IMR-90 (cell line): Measurements from ENCODE around the gene MKS1. TPM values are rescaled to one million over a fixed set of nuclear protein-coding genes. Genes with fewer than 3 reads are reported as not detected.

Experiments used
- ATAC-seq: fragments of 200-7000 bp; cut with Tn5 transposase; 2 replicates; pipeline ENCODE4 v1.9.1; 2020; ENCODE audit warnings: low read depth, mild to moderate bottlenecking, moderate library complexity
- BruUV-seq: library from RNA; stranded (reverse); fragments of 400-500 nt; replicated peaks from 2 replicates; lab custom pipeline; 2021; lab: Mats Ljungman, UMichigan
- CTCF ChIA-PET: fragments of 300-600 bp; formaldehyde crosslinking; extraction: SDS; loops from one replicate; lab custom pipeline; 2021; ENCODE audit warnings: antibody characterized with exemption; lab: Yijun Ruan, JAX
- POLR2A ChIA-PET: fragments of 300-600 bp; sonication (Branson Sonifier 250); formaldehyde crosslinking; loops from one replicate; lab custom pipeline; 2022; ENCODE audit warnings: antibody characterized with exemption; ENCODE audit not compliant: unreplicated experiment; lab: Charles Lee
- DNase-seq: peaks from one replicate; pipeline ENCODE4 v3.0.0; 2013
- H2AFZ ChIP-seq: replicated peaks from 2 replicates; pipeline ENCODE3; 2013; ENCODE audit warnings: low read length, mild to moderate bottlenecking; ENCODE audit not compliant: poor library complexity
- H2AK5ac ChIP-seq: 2 replicates; pipeline ENCODE4 v1.6.1; 2013; ENCODE audit warnings: low read depth, low read length, inconsistent platforms
- H2AK9ac ChIP-seq: replicated peaks from 2 replicates; pipeline ENCODE3; 2013; ENCODE audit warnings: mild to moderate bottlenecking, low read depth, low read length, moderate library complexity; ENCODE audit not compliant: poor library complexity
- H2BK120ac ChIP-seq: 2 replicates; pipeline ENCODE4 v1.6.1; 2013; ENCODE audit warnings: low read depth, low read length, inconsistent platforms
- H2BK15ac ChIP-seq: 3 replicates; pipeline ENCODE4 v1.6.1; 2013; ENCODE audit warnings: low read depth, low read length, inconsistent platforms
- H2BK20ac ChIP-seq: 2 replicates; pipeline ENCODE4 v1.6.1; 2013; ENCODE audit warnings: low read depth, mild to moderate bottlenecking, inconsistent platforms, low read length, moderate library complexity
- H2BK5ac ChIP-seq: 2 replicates; pipeline ENCODE4 v1.6.1; 2013; ENCODE audit warnings: mild to moderate bottlenecking, low read depth, low read length, inconsistent platforms; ENCODE audit not compliant: poor library complexity, severe bottlenecking
- H3K14ac ChIP-seq: replicated peaks from 2 replicates; pipeline ENCODE4 v1.6.1; 2013; ENCODE audit warnings: low read depth, low read length, inconsistent platforms
- H3K18ac ChIP-seq: 2 replicates; pipeline ENCODE4 v1.6.1; 2013; ENCODE audit warnings: low read depth, low read length, control low read depth
- H3K23ac ChIP-seq: 2 replicates; pipeline ENCODE4 v1.6.1; 2013; ENCODE audit warnings: low read depth, low read length, inconsistent platforms
- H3K27ac ChIP-seq: 2 replicates; pipeline ENCODE4 v1.5.1; 2013; ENCODE audit warnings: mild to moderate bottlenecking, control low read depth, low read length; ENCODE audit not compliant: insufficient read depth
- H3K27me3 ChIP-seq: 2 replicates; pipeline ENCODE4 v1.6.1; 2013; ENCODE audit warnings: low read length; ENCODE audit not compliant: control insufficient read depth, insufficient read depth
- H3K36me3 ChIP-seq: 2 replicates; pipeline ENCODE4 v1.6.1; 2013; ENCODE audit warnings: low read length, mixed read lengths; ENCODE audit not compliant: control insufficient read depth, insufficient read depth
- H3K4ac ChIP-seq: 2 replicates; pipeline ENCODE4 v1.6.1; 2013; ENCODE audit warnings: low read depth, low read length, inconsistent platforms
- H3K4me1 ChIP-seq: 2 replicates; pipeline ENCODE4 v1.6.1; 2013; ENCODE audit warnings: low read length, mixed read lengths; ENCODE audit not compliant: control insufficient read depth, insufficient read depth
- H3K4me2 ChIP-seq: 2 replicates; pipeline ENCODE4 v1.6.1; 2013; ENCODE audit warnings: low read depth, mild to moderate bottlenecking, control low read depth, low read length, moderate library complexity
- H3K4me3 ChIP-seq: 2 replicates; pipeline ENCODE4 v1.5.1; 2013; ENCODE audit warnings: low read depth, mild to moderate bottlenecking, control low read depth, low read length, moderate library complexity; ENCODE audit not compliant: insufficient read depth
- H3K56ac ChIP-seq: 2 replicates; pipeline ENCODE4 v1.6.1; 2013; ENCODE audit warnings: low read length, inconsistent platforms; ENCODE audit not compliant: insufficient read depth; ENCODE audit errors: extremely low read depth
- H3K79me1 ChIP-seq, 2 experiments: 2 replicates each; pipeline ENCODE4 v1.6.1; 2013; ENCODE audit warnings: low read length in 2 of 2, inconsistent platforms in 1 of 2, low read depth in 1 of 2
- H3K9ac ChIP-seq: 2 replicates; pipeline ENCODE4 v1.6.1; 2013; ENCODE audit warnings: low read depth, low read length, control low read depth
- H3K9me1 ChIP-seq: 2 replicates; pipeline ENCODE4 v1.6.1; 2013; ENCODE audit warnings: low read length, inconsistent platforms; ENCODE audit not compliant: insufficient read depth
- H3K9me3 ChIP-seq: 2 replicates; pipeline ENCODE4 v1.6.1; 2013; ENCODE audit warnings: low read length; ENCODE audit not compliant: control insufficient read depth, insufficient read depth
- H4K20me1 ChIP-seq: 2 replicates; pipeline ENCODE4 v1.6.1; 2013; ENCODE audit warnings: low read length, inconsistent platforms; ENCODE audit not compliant: insufficient read depth
- H4K5ac ChIP-seq: 2 replicates; pipeline ENCODE4 v1.6.1; 2013; ENCODE audit warnings: mild to moderate bottlenecking, low read depth, low read length, control low read depth
- H4K8ac ChIP-seq, 2 experiments: 2 replicates each; pipeline ENCODE4 v1.6.1; 2013; ENCODE audit warnings: low read depth in 2 of 2, low read length in 2 of 2, control low read depth in 1 of 2, inconsistent platforms in 1 of 2
- H4K91ac ChIP-seq: 2 replicates; pipeline ENCODE4 v1.6.1; 2013; ENCODE audit warnings: low read depth, low read length, inconsistent platforms; ENCODE audit not compliant: insufficient read depth
- BHLHE40 ChIP-seq: fragments of 150-350 bp; IDR thresholded peaks from 2 replicates; pipeline ENCODE4 v1.6.1; 2016; ENCODE audit warnings: mild to moderate bottlenecking, low read depth, low read length
- CEBPB ChIP-seq: IDR thresholded peaks from 2 replicates; pipeline ENCODE4 v1.6.1; 2012; ENCODE audit warnings: low read depth, low read length, improper control_type of control experiment
- CHD1 ChIP-seq: IDR thresholded peaks from 2 replicates; pipeline ENCODE4 v1.6.1; 2012; ENCODE audit warnings: low read depth, low read length, improper control_type of control experiment
- FOS ChIP-seq: fragments of 150-350 bp; IDR thresholded peaks from 2 replicates; pipeline ENCODE4 v1.6.1; 2016; ENCODE audit warnings: low read depth, low read length
- MAFK ChIP-seq: IDR thresholded peaks from 2 replicates; pipeline ENCODE4 v1.6.1; 2012; ENCODE audit warnings: low read depth, low read length, improper control_type of control experiment
- MAZ ChIP-seq: IDR thresholded peaks from 2 replicates; pipeline ENCODE4 v1.6.1; 2012; ENCODE audit warnings: low read depth, mild to moderate bottlenecking, low read length, improper control_type of control experiment, moderate library complexity, borderline replicate concordance
- MXI1 ChIP-seq: IDR thresholded peaks from 2 replicates; pipeline ENCODE4 v1.6.1; 2012; ENCODE audit warnings: low read depth, mild to moderate bottlenecking, low read length, moderate library complexity, borderline replicate concordance
- NFE2L2 ChIP-seq: fragments of 150-350 bp; IDR thresholded peaks from 2 replicates; pipeline ENCODE4 v1.6.1; 2016; ENCODE audit warnings: low read depth, mild to moderate bottlenecking, low read length
- POLR2A ChIP-seq: IDR thresholded peaks from 2 replicates; pipeline ENCODE4 v1.6.1; 2012; ENCODE audit warnings: mild to moderate bottlenecking, low read depth, low read length
- RAD21 ChIP-seq: IDR thresholded peaks from 2 replicates; pipeline ENCODE4 v1.6.1; 2012; ENCODE audit warnings: low read length, improper control_type of control experiment
- RCOR1 ChIP-seq: IDR thresholded peaks from 2 replicates; pipeline ENCODE4 v1.6.1; 2012; ENCODE audit warnings: mild to moderate bottlenecking, low read length, improper control_type of control experiment; ENCODE audit not compliant: insufficient replicate concordance
- RFX5 ChIP-seq: IDR thresholded peaks from 2 replicates; pipeline ENCODE4 v1.8.0; 2012; ENCODE audit warnings: low read depth, mild to moderate bottlenecking, low read length, moderate library complexity
- SMC3 ChIP-seq: fragments of 150-350 bp; IDR thresholded peaks from 2 replicates; pipeline ENCODE4 v1.6.1; 2016; ENCODE audit warnings: low read depth, mild to moderate bottlenecking, antibody characterized with exemption, low read length, moderate library complexity
- WGBS, 2 experiments: methylation state at CpG; one replicate each; pipeline versions ENCODE4 v1.1.5 to v1.1.7; 2013; ENCODE audit warnings: missing lambda C conversion rate in 2 of 2; ENCODE audit not compliant: insufficient read length in 1 of 2; ENCODE audit errors: extremely low coverage in 2 of 2; 5-methylcytosine and 5-hydroxymethylcytosine counted together
- dilution Hi-C: fragments of 300-500 bp; cut with HindIII; formaldehyde crosslinking; loops from one replicate; pipeline ENCODE4 v1.14.3; 2018; ENCODE audit warnings: low sequenced_read_pairs; ENCODE audit not compliant: unreplicated experiment
- in situ Hi-C: fragments of 300-500 bp; cut with MboI; formaldehyde crosslinking; loops from 3 replicates; pipeline ENCODE4 v1.14.3; 2019; ENCODE audit warnings: low sequenced_read_pairs, inconsistent platforms, mixed read lengths
- intact Hi-C: fragments of 100-400 bp; cut with micrococcal nuclease; formaldehyde crosslinking; loops from 2 replicates; pipeline ENCODE4 v1.10.0; 2022
- polyA plus RNA-seq, 3 experiments: library from polyadenylated mRNA; depleted of rRNA; stranded (reverse); fragments of >200 nt; gene quantifications; 2 replicates each; pipeline ENCODE4 v1.2.3, GENCODE V29; 2012; ENCODE audit warnings: low replicate concordance in 1 of 3
- total RNA-seq: library from RNA; depleted of rRNA; stranded (reverse); fragments of >200 nt; gene quantifications from 2 replicates; pipeline ENCODE4 v1.2.3, GENCODE V29; 2012
- TF ChIP-seq, protein P1 (sequence below): fragments of 150-350 bp; IDR thresholded peaks from 2 replicates; pipeline ENCODE4 v1.6.1; 2017; ENCODE audit warnings: mild to moderate bottlenecking, antibody characterized with exemption, low read length, low read depth
- TF ChIP-seq, protein P2 (sequence below): fragments of 150-350 bp; IDR thresholded peaks from 2 replicates; pipeline ENCODE4 v1.6.1; 2016; ENCODE audit warnings: low read depth, mild to moderate bottlenecking, low read length, moderate library complexity, borderline replicate concordance
- TF ChIP-seq, protein P3 (sequence below): conservative IDR thresholded peaks from 2 replicates; pipeline ENCODE4 v1.5.1; 2012; ENCODE audit warnings: mild to moderate bottlenecking, low read depth, low read length, improper control_type of control experiment

The MKS1 gene
- total and polyA plus RNA-seq, 2 of the 4 experiments (the other 2 are of a cell fraction), result 11.5 to 13.2 TPM

DNA sequence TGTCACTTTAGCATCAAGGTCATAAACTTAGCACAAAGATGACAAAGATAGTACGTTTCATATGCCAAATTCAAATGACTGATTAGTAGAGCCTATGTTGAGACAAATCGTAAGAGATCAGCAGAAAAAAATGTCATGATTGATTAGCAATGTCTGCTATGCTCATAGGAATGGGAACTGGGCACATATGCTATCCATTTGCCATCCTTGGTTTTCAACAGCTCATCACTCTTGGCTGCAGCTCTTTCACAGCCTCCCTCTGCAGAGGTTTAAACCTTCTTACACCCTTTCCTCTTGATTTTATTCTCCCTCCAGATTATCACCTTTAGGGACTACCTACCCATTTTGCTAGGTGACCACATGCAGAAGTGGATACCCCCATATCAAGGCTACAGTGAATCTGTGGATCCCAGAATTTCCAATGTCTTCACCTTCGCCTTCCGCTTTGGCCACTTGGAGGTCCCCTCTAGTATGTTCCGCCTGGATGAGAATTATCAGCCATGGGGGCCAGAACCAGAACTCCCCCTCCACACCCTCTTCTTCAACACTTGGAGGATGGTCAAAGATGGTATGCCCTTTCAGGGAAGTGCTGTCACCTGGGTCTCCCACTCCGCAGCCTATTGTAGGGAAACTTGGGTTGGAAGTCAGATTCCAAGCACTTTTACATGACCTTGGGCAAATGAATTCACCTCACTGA lies 45.5 kb upstream of the MKS1 start:
- no peak overlapping the region for H3K18ac ChIP-seq
- ATAC-seq (no peak), DNase-seq (no peak)
- no peak overlapping the region for H2BK15ac ChIP-seq
- no peak overlapping the region for H2BK20ac ChIP-seq
- BruUV-seq, result no TSS peak
- ChIA-PET POLR2A (no interaction called here), CTCF (interaction anchor here (1.0 kb wide), 1 partner anchor 15 kb away, joined by 3 read pairs; no protein-coding TSS in a partner anchor)
- H3K56ac ChIP-seq, result no peak overlapping the region
- peaks cover 4% of the 10 kb centered on the region for H3K27me3 ChIP-seq
- no peak overlapping the region for H2AK9ac ChIP-seq
- dilution Hi-C loops (no loop called here), intact Hi-C loops (no loop called here), in situ Hi-C loops (no loop called here)
- H4K5ac ChIP-seq, result no peak overlapping the region
- no peaks in the 10 kb centered on the region for H3K9me3 ChIP-seq
- no peak overlapping the region for H3K9ac ChIP-seq
- no CpG with 5 or more reads among the region's 6 CpGs for WGBS, 2 experiments
- no peak overlapping the region for H2AK5ac ChIP-seq
- H3K27ac ChIP-seq, result no peak overlapping the region
- no peak overlapping the region for H3K4me3 ChIP-seq
- no peak overlapping the region for H2AFZ ChIP-seq
- no peaks in the 10 kb centered on the region for H4K20me1 ChIP-seq
- H3K79me1 ChIP-seq, result no peaks in the 10 kb centered on the region
- no peak overlapping the region for H2BK120ac ChIP-seq
- H3K4me1 ChIP-seq, result no peaks in the 10 kb centered on the region
- no peak overlapping the region for H2BK5ac ChIP-seq
- no peak overlapping the region for H4K8ac ChIP-seq
- no peak overlapping the region for H3K4me2 ChIP-seq
- no peaks in the 10 kb centered on the region for H3K9me1 ChIP-seq
- H3K4ac ChIP-seq, result no peak overlapping the region
- no peaks in the 10 kb centered on the region for H3K36me3 ChIP-seq
- no peak overlapping the region for H3K14ac ChIP-seq
- no peak overlapping the region for H4K91ac ChIP-seq
- TF ChIP-seq SMC3 (no peak), MAFK (no peak), POLR2A (no peak), BHLHE40 (no peak), RFX5 (no peak), MXI1 (no peak), CEBPB (no peak), FOS (no peak), RCOR1 (no peak), NFE2L2 (no peak), CHD1 (no peak), MAZ (no peak), RAD21 (no peak)
- TF ChIP-seq, protein P1, sequence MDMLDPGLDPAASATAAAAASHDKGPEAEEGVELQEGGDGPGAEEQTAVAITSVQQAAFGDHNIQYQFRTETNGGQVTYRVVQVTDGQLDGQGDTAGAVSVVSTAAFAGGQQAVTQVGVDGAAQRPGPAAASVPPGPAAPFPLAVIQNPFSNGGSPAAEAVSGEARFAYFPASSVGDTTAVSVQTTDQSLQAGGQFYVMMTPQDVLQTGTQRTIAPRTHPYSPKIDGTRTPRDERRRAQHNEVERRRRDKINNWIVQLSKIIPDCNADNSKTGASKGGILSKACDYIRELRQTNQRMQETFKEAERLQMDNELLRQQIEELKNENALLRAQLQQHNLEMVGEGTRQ, result no peak
- TF ChIP-seq, protein P2, sequence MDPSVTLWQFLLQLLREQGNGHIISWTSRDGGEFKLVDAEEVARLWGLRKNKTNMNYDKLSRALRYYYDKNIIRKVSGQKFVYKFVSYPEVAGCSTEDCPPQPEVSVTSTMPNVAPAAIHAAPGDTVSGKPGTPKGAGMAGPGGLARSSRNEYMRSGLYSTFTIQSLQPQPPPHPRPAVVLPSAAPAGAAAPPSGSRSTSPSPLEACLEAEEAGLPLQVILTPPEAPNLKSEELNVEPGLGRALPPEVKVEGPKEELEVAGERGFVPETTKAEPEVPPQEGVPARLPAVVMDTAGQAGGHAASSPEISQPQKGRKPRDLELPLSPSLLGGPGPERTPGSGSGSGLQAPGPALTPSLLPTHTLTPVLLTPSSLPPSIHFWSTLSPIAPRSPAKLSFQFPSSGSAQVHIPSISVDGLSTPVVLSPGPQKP, result no peak
- TF ChIP-seq, protein P3, sequence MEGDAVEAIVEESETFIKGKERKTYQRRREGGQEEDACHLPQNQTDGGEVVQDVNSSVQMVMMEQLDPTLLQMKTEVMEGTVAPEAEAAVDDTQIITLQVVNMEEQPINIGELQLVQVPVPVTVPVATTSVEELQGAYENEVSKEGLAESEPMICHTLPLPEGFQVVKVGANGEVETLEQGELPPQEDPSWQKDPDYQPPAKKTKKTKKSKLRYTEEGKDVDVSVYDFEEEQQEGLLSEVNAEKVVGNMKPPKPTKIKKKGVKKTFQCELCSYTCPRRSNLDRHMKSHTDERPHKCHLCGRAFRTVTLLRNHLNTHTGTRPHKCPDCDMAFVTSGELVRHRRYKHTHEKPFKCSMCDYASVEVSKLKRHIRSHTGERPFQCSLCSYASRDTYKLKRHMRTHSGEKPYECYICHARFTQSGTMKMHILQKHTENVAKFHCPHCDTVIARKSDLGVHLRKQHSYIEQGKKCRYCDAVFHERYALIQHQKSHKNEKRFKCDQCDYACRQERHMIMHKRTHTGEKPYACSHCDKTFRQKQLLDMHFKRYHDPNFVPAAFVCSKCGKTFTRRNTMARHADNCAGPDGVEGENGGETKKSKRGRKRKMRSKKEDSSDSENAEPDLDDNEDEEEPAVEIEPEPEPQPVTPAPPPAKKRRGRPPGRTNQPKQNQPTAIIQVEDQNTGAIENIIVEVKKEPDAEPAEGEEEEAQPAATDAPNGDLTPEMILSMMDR, result no peak
- H3K23ac ChIP-seq, result no peak overlapping the region
